Measurements from ENCODE around the gene RAD52. TPM values are rescaled to one million over a fixed set of nuclear protein-coding genes. Genes with fewer than 3 reads are reported as not detected.

Gene RAD52
- total and polyA plus RNA-seq, 7 donors, result 5.9 to 14.4 (median 7.2) TPM

DNA sequence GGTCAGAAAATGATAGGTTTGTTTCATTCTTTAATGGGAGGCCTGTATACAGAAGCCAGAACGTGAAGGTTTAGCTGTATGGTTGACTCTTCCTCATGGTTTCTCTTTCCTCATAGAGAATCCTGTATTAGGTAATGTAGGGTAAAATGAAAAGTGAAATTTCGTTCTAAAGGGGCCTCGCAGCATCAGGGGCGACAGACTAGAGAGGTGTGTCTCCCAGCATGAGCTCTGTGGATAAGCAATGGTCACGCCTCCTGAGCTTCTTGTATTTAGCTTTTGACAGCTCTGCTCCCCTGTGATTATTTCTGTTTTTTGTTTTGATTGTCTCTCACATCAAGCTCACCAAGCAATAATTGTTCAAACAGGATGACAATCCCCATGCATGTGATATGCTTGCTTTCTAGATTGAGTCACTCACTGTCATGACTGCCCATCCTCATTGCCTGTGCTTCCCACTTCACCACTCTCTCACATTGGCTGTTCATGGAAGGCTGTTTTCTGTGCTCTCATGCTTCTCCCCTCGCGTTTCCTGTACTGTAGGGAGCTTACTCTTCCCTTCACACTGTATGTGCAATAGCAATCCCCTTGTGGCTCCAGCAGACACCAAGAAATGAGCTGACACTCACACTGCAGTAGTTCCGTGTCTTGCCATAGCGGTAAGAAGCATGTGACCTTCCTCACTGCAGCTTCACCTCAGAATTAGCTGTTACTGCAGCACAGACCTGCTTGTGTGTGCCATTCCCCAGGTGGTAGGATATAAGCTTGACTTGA is 44.0 kb downstream of the RAD52 start:
- intact Hi-C loops (cut with DNase I), result loop anchor here in 1 of 2 donors (5.0 kb wide), 1 partner anchor 38 kb away; no protein-coding TSS in a partner anchor
- TF ChIP-seq, protein P1, sequence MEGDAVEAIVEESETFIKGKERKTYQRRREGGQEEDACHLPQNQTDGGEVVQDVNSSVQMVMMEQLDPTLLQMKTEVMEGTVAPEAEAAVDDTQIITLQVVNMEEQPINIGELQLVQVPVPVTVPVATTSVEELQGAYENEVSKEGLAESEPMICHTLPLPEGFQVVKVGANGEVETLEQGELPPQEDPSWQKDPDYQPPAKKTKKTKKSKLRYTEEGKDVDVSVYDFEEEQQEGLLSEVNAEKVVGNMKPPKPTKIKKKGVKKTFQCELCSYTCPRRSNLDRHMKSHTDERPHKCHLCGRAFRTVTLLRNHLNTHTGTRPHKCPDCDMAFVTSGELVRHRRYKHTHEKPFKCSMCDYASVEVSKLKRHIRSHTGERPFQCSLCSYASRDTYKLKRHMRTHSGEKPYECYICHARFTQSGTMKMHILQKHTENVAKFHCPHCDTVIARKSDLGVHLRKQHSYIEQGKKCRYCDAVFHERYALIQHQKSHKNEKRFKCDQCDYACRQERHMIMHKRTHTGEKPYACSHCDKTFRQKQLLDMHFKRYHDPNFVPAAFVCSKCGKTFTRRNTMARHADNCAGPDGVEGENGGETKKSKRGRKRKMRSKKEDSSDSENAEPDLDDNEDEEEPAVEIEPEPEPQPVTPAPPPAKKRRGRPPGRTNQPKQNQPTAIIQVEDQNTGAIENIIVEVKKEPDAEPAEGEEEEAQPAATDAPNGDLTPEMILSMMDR (IDR thresholded peaks at IDR 0.05), result no peak
- peaks cover 19 to 100% of the 10 kb centered on the region in 2 donors for H3K36me3 ChIP-seq (ENCODE audit: insufficient read depth in 1 of 2, low read depth in 1 of 2)
- peaks cover 2% of the 10 kb centered on the region for H3K4me1 ChIP-seq
- ATAC-seq (no peak), DNase-seq (no peak)
- WGBS, 3 donors, result 89 to 90% (median 90%) methylated on average over 9 of the region's 9 CpGs
- H3K27ac ChIP-seq, result no peak overlapping the region
- H3K4me3 ChIP-seq, result no peak overlapping the region
- no peaks in the 10 kb centered on the region for H3K9me3 ChIP-seq
- H3K27me3 ChIP-seq (ENCODE audit: insufficient read depth in 3 of 3, low read length in 2 of 3), result no peaks in the 10 kb centered on the region

DNA sequence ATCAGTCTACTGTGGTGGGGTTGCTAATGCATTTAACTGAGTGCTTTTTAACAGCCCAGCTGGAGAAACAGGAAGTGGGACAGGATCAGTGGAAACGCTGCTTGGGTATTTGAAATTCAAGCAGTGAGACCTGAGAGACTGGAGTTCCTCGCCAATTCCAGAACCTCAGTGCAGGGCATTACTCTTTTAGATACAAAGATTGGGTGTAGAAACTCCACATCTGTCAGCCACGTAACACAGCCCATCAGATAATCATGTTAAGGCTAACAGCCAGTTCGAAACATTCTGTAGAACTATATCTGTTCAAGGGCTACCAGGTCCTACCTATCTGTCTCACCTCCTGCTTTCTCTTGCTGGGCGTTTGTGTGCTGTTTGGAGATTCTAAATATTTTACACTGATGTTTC is 45.5 kb downstream of the RAD52 start:
- H3K36me3 ChIP-seq (ENCODE audit: insufficient read depth in 1 of 2, low read depth in 1 of 2), result peaks cover 21 to 100% of the 10 kb centered on the region in 2 donors
- no peak for DNase-seq
- ATAC-seq, result no peak
- H3K4me3 ChIP-seq, result no peak overlapping the region
- TF ChIP-seq, protein P1 (IDR thresholded peaks at IDR 0.05), result no peak
- H3K27me3 ChIP-seq (ENCODE audit: insufficient read depth in 3 of 3, low read length in 2 of 3), result no peaks in the 10 kb centered on the region
- WGBS, 3 donors, result 58 to 68% (median 62%) methylated on average over 5 of the region's 5 CpGs
- H3K27ac ChIP-seq, result no peak overlapping the region
- no peaks in the 10 kb centered on the region for H3K9me3 ChIP-seq
- intact Hi-C loops (cut with DNase I), result no loop called here
- peaks cover 2% of the 10 kb centered on the region for H3K4me1 ChIP-seq

DNA sequence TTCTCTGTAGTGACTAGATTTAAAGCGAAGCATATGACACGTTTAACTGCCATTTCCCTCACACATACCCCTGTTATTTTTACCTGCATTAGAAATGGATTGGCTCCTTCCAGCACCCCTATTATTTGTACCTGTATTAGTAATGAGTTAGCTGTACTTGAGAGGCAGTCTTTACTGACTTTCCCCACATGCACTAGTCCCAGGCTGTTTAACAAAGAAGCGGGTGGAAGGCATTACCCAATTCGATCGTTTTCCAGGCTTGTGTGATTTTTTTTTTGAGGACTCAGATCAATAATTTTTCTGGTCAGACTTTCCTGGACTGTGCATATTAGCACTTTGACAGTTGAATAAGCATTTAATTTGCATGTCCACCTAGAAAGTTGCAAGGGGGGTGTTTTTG is 46.4 kb downstream of the RAD52 start:
- intact Hi-C loops (cut with DNase I), result no loop called here
- TF ChIP-seq, protein P1 (IDR thresholded peaks at IDR 0.05), result no peak
- H3K4me1 ChIP-seq, result peaks cover 2% of the 10 kb centered on the region
- H3K36me3 ChIP-seq (ENCODE audit: insufficient read depth in 1 of 2, low read depth in 1 of 2), result peaks cover 18 to 98% of the 10 kb centered on the region in 2 donors
- H3K4me3 ChIP-seq, result no peak overlapping the region
- ATAC-seq (no peak), DNase-seq (no peak)
- no peak overlapping the region for H3K27ac ChIP-seq
- WGBS, 3 donors, result 65 to 73% (median 70%) methylated on average over 5 of the region's 5 CpGs
- no peaks in the 10 kb centered on the region for H3K9me3 ChIP-seq
- H3K27me3 ChIP-seq (ENCODE audit: insufficient read depth in 3 of 3, low read length in 2 of 3), result no peaks in the 10 kb centered on the region

DNA sequence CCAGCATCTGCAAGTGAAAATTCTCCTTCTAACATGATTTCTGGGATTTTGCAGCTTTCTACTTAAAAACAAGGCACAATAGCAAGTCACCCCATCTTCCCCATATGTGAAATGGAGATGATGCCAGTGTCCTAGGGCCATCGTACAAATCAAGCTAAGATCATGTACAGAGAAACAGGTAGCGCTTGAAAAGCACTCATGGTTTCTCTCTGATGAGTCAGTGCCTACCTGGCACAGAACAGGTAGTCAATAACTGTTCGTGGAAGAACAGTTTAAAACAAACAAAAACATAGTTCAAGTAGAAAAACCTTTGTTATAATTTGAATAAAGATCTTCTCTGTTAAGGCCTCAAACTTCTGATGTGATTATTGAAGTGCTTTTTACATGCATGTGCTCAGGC is 46.9 kb downstream of the RAD52 start:
- TF ChIP-seq, protein P1 (IDR thresholded peaks at IDR 0.05), result no peak
- no peak for ATAC-seq

More for the DNA sequence above, 46.9 kb downstream of the RAD52 start:
- intact Hi-C loops (cut with DNase I), result no loop called here
- DNase-seq, result no peak
- Histone ChIP-seq H3K27me3 (ENCODE audit: insufficient read depth in 3 of 3, low read length in 2 of 3) (no peaks in the 10 kb centered on the region), H3K4me3 (no peak overlapping the region), H3K9me3 (no peaks in the 10 kb centered on the region), H3K27ac (no peak overlapping the region), H3K4me1 (peaks cover 2% of the 10 kb centered on the region), H3K36me3 (ENCODE audit: insufficient read depth in 1 of 2, low read depth in 1 of 2) (peaks cover 18 to 98% of the 10 kb centered on the region in 2 donors)
- WGBS, 3 donors, result 76 to 81% (median 81%) methylated on average over 3 of the region's 3 CpGs
